ENCODE measurements around the gene C2orf81. TPM values are rescaled to one million over a fixed set of nuclear protein-coding genes. Genes with fewer than 3 reads are reported as not detected.

C2orf81 gene
- total RNA-seq, 4 donors from 2014 or later, result 0.34 to 2.4 (median 1.2) TPM

GRCh38 chr2:74439803-74440377 lies 18.5 kb upstream of the C2orf81 start:
- intact Hi-C loops (cut with DNase I; ENCODE audit: low total_unique reads), result no loop called here

GRCh38 chr2:74439373-74439772 lies 18.0 kb upstream of the C2orf81 start:
- H3K4me3 ChIP-seq (ENCODE audit: low read depth, poor library complexity, severe bottlenecking), result no peak overlapping the region
- no peak for DNase-seq (ENCODE audit: low spot score in 2 of 2)
- intact Hi-C loops (cut with DNase I; ENCODE audit: low total_unique reads), result no loop called here
- 18 to 43% methylated on average over 3 of the region's 3 CpGs for WGBS, 2 donors
- TF ChIP-seq POLR2A (IDR thresholded peaks at IDR 0.05), result no peak
- no peak for TF ChIP-seq CTCF (IDR thresholded peaks at IDR 0.05)

More at GRCh38 chr2:74439803-74440377, 18.5 kb upstream of the C2orf81 start:
- H3K4me3 ChIP-seq (ENCODE audit: low read depth, poor library complexity, severe bottlenecking), result peak overlapping the region; percentile 24
- 20 to 30% methylated on average over 14 of the region's 14 CpGs for WGBS, 2 donors
- TF ChIP-seq POLR2A (IDR thresholded peaks at IDR 0.05) (no peak), CTCF (IDR thresholded peaks at IDR 0.05) (no peak)
- DNase-seq (ENCODE audit: low spot score in 2 of 2), result peak; percentile 50 to 92

GRCh38 chr2:74438248-74438647 lies 16.8 kb upstream of the C2orf81 start:
- H3K4me3 ChIP-seq (ENCODE audit: low read depth, poor library complexity, severe bottlenecking), result no peak overlapping the region
- TF ChIP-seq POLR2A (IDR thresholded peaks at IDR 0.05) (no peak), CTCF (IDR thresholded peaks at IDR 0.05) (no peak)
- no peak for DNase-seq (ENCODE audit: low spot score in 2 of 2)
- 84 to 96% methylated on average over 1 of the region's 1 CpG for WGBS, 2 donors
- intact Hi-C loops (cut with DNase I; ENCODE audit: low total_unique reads), result no loop called here

- TF ChIP-seq CTCF (IDR thresholded peaks at IDR 0.05) (no peak), POLR2A (IDR thresholded peaks at IDR 0.05) (no peak)
- H3K4me3 ChIP-seq (ENCODE audit: low read depth, poor library complexity, severe bottlenecking), result no peak overlapping the region
- intact Hi-C loops (cut with DNase I; ENCODE audit: low total_unique reads), result no loop called here
- no peak for DNase-seq (ENCODE audit: low spot score in 2 of 2)
- 75 to 82% methylated on average over 6 of the region's 6 CpGs for WGBS, 2 donors
These were observed 15.7 kb upstream of the C2orf81 start for GRCh38 chr2:74436848-74437695.

- no peak overlapping the region for H3K4me3 ChIP-seq (ENCODE audit: low read depth, poor library complexity, severe bottlenecking)
- WGBS, 2 donors, result 84 to 85% methylated on average over 32 to 43 of the region's 43 CpGs
- DNase-seq (ENCODE audit: low spot score in 2 of 2), result no peak
- TF ChIP-seq POLR2A (IDR thresholded peaks at IDR 0.05) (no peak), CTCF (IDR thresholded peaks at IDR 0.05) (no peak)
- intact Hi-C loops (cut with DNase I; ENCODE audit: low total_unique reads), result no loop called here
These were observed 14.8 kb upstream of the C2orf81 start for GRCh38 chr2:74436111-74436805.

Data from lower leg skin (tissue), 4 donors.